ENCODE measurements around the gene PTPRC. TPM values are rescaled to one million over a fixed set of nuclear protein-coding genes. Genes with fewer than 3 reads are reported as not detected.
A peak's percentile ranks its signal among the peaks of the same experiment; 100 is the strongest.

The PTPRC gene
- total RNA-seq, 2 donors from 2014 or later, result 490 to 545 TPM

- Mint-ChIP-seq H3K9me3 (no peaks in the 10 kb centered on the region), H3K27ac (peak overlapping the region; percentile 98), H3K4me1 (ENCODE audit: low read depth) (peaks cover 55% of the 10 kb centered on the region), H3K27me3 (ENCODE audit: low read depth) (no peaks in the 10 kb centered on the region), H3K4me3 (peak overlapping the region; percentile 84 to 93), H3K36me3 (ENCODE audit: insufficient read depth in 2 of 2) (peaks cover 18 to 27% of the 10 kb centered on the region in 2 donors)
- no peak for DNase-seq
- no peak for ATAC-seq (replicated peaks in 1 of 2)
Measured at GRCh38 chr1:198640174-198640573, 1.3 kb downstream of the PTPRC start.

- Mint-ChIP-seq H3K36me3 (ENCODE audit: insufficient read depth in 2 of 2) (peaks cover 18 to 31% of the 10 kb centered on the region in 2 donors), H3K4me3 (peak overlapping the region; percentile 84 to 92), H3K9me3 (no peaks in the 10 kb centered on the region), H3K4me1 (ENCODE audit: low read depth) (peaks cover 54% of the 10 kb centered on the region), H3K27me3 (ENCODE audit: low read depth) (no peaks in the 10 kb centered on the region), H3K27ac (peak overlapping the region; percentile 100)
- ATAC-seq (replicated peaks in 1 of 2), result peak; percentile 87
- DNase-seq, result peak; percentile 38 to 44
Measured at GRCh38 chr1:198641501-198641900, 2.7 kb downstream of the PTPRC start.

- Mint-ChIP-seq H3K4me3 (peak overlapping the region; percentile 84 to 92), H3K27me3 (ENCODE audit: low read depth) (no peaks in the 10 kb centered on the region), H3K9me3 (no peaks in the 10 kb centered on the region), H3K4me1 (ENCODE audit: low read depth) (peaks cover 54% of the 10 kb centered on the region), H3K27ac (peak overlapping the region; percentile 100), H3K36me3 (ENCODE audit: insufficient read depth in 2 of 2) (peaks cover 20 to 38% of the 10 kb centered on the region in 2 donors)
- ATAC-seq (replicated peaks in 1 of 2), result peak; percentile 40 to 57
- no peak for DNase-seq
Measured at GRCh38 chr1:198641966-198642668, 3.3 kb downstream of the PTPRC start.

- Mint-ChIP-seq H3K9me3 (no peaks in the 10 kb centered on the region), H3K27me3 (ENCODE audit: low read depth) (no peaks in the 10 kb centered on the region), H3K4me1 (ENCODE audit: low read depth) (peaks cover 53% of the 10 kb centered on the region), H3K4me3 (peak overlapping the region; percentile 84 to 92), H3K27ac (peak overlapping the region; percentile 100), H3K36me3 (ENCODE audit: insufficient read depth in 2 of 2) (peaks cover 20 to 39% of the 10 kb centered on the region in 2 donors)
- ATAC-seq (replicated peaks in 1 of 2), result no peak
- no peak for DNase-seq
Measured at GRCh38 chr1:198642983-198643382, 4.1 kb downstream of the PTPRC start.

- Mint-ChIP-seq H3K4me1 (ENCODE audit: low read depth) (peaks cover 61% of the 10 kb centered on the region), H3K9me3 (no peaks in the 10 kb centered on the region), H3K27ac (peak overlapping the region; percentile 100), H3K4me3 (peak overlapping the region; percentile 84 to 92), H3K36me3 (ENCODE audit: insufficient read depth in 2 of 2) (peaks cover 20 to 42% of the 10 kb centered on the region in 2 donors), H3K27me3 (ENCODE audit: low read depth) (no peaks in the 10 kb centered on the region)
- DNase-seq (no peak), ATAC-seq (replicated peaks in 1 of 2) (peak; percentile 28 to 39)
Measured at GRCh38 chr1:198643808-198644207, 5.0 kb downstream of the PTPRC start.

GRCh38 chr1:198647055-198647454, 8.2 kb downstream of the PTPRC start:
- no peaks in the 10 kb centered on the region for H3K9me3 Mint-ChIP-seq
- H3K36me3 Mint-ChIP-seq (ENCODE audit: insufficient read depth in 2 of 2), result peaks cover 23 to 43% of the 10 kb centered on the region in 2 donors
- H3K27me3 Mint-ChIP-seq (ENCODE audit: low read depth), result no peaks in the 10 kb centered on the region
- DNase-seq, result no peak
- peaks cover 90% of the 10 kb centered on the region for H3K4me1 Mint-ChIP-seq (ENCODE audit: low read depth)
- H3K27ac Mint-ChIP-seq, result peak overlapping the region; percentile 91
- no peak for ATAC-seq (replicated peaks in 1 of 2)
- H3K4me3 Mint-ChIP-seq, result peak overlapping the region; percentile 84 to 88

GRCh38 chr1:198648592-198648991, 9.8 kb downstream of the PTPRC start:
- Mint-ChIP-seq H3K9me3 (no peaks in the 10 kb centered on the region), H3K4me1 (ENCODE audit: low read depth) (peaks cover 89% of the 10 kb centered on the region), H3K27me3 (ENCODE audit: low read depth) (no peaks in the 10 kb centered on the region), H3K4me3 (peak overlapping the region; percentile 73 to 91), H3K36me3 (ENCODE audit: insufficient read depth in 2 of 2) (peaks cover 16 to 30% of the 10 kb centered on the region in 2 donors), H3K27ac (peak overlapping the region; percentile 96)
- ATAC-seq (replicated peaks in 1 of 2) (peak; percentile 36 to 55), DNase-seq (no peak)

GRCh38 chr1:198649232-198649967, 10.6 kb downstream of the PTPRC start:
- peaks cover 14 to 25% of the 10 kb centered on the region in 2 donors for H3K36me3 Mint-ChIP-seq (ENCODE audit: insufficient read depth in 2 of 2)
- ATAC-seq (replicated peaks in 1 of 2) (peak; percentile 23 to 39), DNase-seq (no peak)
- H3K27me3 Mint-ChIP-seq (ENCODE audit: low read depth), result no peaks in the 10 kb centered on the region
- peaks cover 87% of the 10 kb centered on the region for H3K4me1 Mint-ChIP-seq (ENCODE audit: low read depth)
- peak overlapping the region; percentile 73 to 91 for H3K4me3 Mint-ChIP-seq
- peak overlapping the region; percentile 96 for H3K27ac Mint-ChIP-seq
- H3K9me3 Mint-ChIP-seq, result no peaks in the 10 kb centered on the region

GRCh38 chr1:198649968-198650338, 11.1 kb downstream of the PTPRC start:
- Mint-ChIP-seq H3K9me3 (no peaks in the 10 kb centered on the region), H3K36me3 (ENCODE audit: insufficient read depth in 2 of 2) (peaks cover 14 to 25% of the 10 kb centered on the region in 2 donors), H3K27me3 (ENCODE audit: low read depth) (no peaks in the 10 kb centered on the region), H3K4me3 (peak overlapping the region; percentile 73 to 91), H3K4me1 (ENCODE audit: low read depth) (peaks cover 83% of the 10 kb centered on the region), H3K27ac (peak overlapping the region; percentile 96)
- ATAC-seq (replicated peaks in 1 of 2) (peak; percentile 86 to 92), DNase-seq (peak; percentile 48 to 55)

GRCh38 chr1:198650506-198650905, 11.7 kb downstream of the PTPRC start:
- no peak for DNase-seq
- peaks cover 16 to 24% of the 10 kb centered on the region in 2 donors for H3K36me3 Mint-ChIP-seq (ENCODE audit: insufficient read depth in 2 of 2)
- peaks cover 83% of the 10 kb centered on the region for H3K4me1 Mint-ChIP-seq (ENCODE audit: low read depth)

GRCh38 chr1:198651650-198652400, 13.0 kb downstream of the PTPRC start:
- Mint-ChIP-seq H3K9me3 (no peaks in the 10 kb centered on the region), H3K4me3 (peak overlapping the region; percentile 79 to 93), H3K4me1 (ENCODE audit: low read depth) (peaks cover 85% of the 10 kb centered on the region), H3K36me3 (ENCODE audit: insufficient read depth in 2 of 2) (peaks cover 17 to 18% of the 10 kb centered on the region in 2 donors), H3K27ac (peak overlapping the region; percentile 98), H3K27me3 (ENCODE audit: low read depth) (no peaks in the 10 kb centered on the region)
- ATAC-seq (replicated peaks in 1 of 2) (no peak), DNase-seq (no peak)

More at GRCh38 chr1:198650506-198650905, 11.7 kb downstream of the PTPRC start:
- H3K27ac Mint-ChIP-seq, result peak overlapping the region; percentile 96
- no peaks in the 10 kb centered on the region for H3K27me3 Mint-ChIP-seq (ENCODE audit: low read depth)
- ATAC-seq (replicated peaks in 1 of 2), result peak in 1 of 2 donors; percentile 21
- H3K9me3 Mint-ChIP-seq, result no peaks in the 10 kb centered on the region
- H3K4me3 Mint-ChIP-seq, result peak overlapping the region; percentile 73 to 91

GRCh38 chr1:198653808-198654413, 15.1 kb downstream of the PTPRC start:
- ATAC-seq (replicated peaks in 1 of 2) (no peak), DNase-seq (no peak)
- Mint-ChIP-seq H3K36me3 (ENCODE audit: insufficient read depth in 2 of 2) (peaks cover 13 to 17% of the 10 kb centered on the region in 2 donors), H3K27me3 (ENCODE audit: low read depth) (no peaks in the 10 kb centered on the region), H3K27ac (peak overlapping the region; percentile 89), H3K4me1 (ENCODE audit: low read depth) (peaks cover 89% of the 10 kb centered on the region), H3K9me3 (no peaks in the 10 kb centered on the region), H3K4me3 (peak overlapping the region; percentile 46 to 62)
